Activated CD4-positive, alpha-beta T cell treated with anti-CD3 and anti-CD28 coated beads, Interleukin-2, amount 50 U/mL, for 24 hours (primary cell): ENCODE measurements around the gene MSANTD7.

Experiments used
- DNase-seq, 2 donors: peaks; one replicate each; pipeline ENCODE4 v3.0.0-alpha.2; 2020; ENCODE audit warnings: low read depth in 1 of 2, low spot score in 1 of 2

The MSANTD7 gene

DNA sequence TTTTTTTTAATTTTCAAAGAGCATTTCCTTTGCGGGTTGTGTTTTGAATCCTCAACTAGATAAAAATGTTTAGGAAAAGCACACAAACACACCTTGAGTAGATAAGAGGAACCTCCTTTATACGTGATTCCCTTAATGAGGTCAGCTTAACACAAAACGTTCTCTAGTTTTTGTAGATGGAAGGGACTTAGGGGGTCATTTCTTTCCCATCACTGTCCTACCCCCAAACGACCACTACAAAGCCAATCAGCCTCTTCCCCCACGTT is 41.8 kb downstream of the MSANTD7 start:
- DNase-seq: no peak

DNA sequence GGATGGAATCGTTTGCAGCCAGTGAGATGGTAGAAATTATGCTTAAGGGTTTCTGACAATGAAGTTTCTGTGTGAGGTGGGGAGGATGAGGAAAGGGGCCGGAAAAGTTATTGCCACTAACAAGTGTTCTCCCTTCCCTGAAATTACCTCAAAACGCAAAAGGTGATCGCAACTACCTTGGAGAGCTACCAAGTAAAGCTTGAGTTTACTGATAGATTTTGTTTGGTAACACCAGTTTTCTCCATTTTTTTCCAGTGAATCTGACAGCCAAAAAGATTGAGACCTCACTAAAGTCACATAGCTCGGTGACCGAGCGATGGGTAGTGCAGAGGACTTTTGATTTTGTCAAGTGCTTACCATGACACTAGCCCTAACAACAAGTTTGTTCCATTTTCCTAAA is 42.1 kb downstream of the MSANTD7 start:
- DNase-seq: no peak

DNA sequence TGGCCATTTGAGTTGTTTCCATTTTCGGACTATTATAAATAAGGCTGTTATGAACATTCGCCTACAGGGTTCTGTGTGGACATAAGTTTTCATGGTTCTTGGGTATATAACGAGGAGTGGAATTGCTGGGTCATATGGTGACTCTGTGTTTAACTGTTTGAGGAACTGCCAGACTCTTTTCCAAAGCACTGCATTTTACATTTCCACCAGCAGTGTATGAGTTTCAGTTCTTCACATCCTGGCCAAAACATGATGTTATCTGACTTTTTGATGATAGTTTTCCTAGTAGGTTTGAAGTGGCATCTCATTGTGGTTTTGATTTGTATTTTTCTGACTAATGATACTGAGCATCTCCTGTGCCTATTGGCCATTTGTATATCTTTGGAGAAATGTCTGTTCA is 46.0 kb downstream of the MSANTD7 start:
- no peak for DNase-seq
